ENCODE results near the gene TEAD1. TPM values are rescaled to one million over a fixed set of nuclear protein-coding genes. Genes with fewer than 3 reads are reported as not detected.

The TEAD1 gene
- total RNA-seq, 2 experiments from 2014 or later, result 0.11 TPM; not detected in 1

DNA sequence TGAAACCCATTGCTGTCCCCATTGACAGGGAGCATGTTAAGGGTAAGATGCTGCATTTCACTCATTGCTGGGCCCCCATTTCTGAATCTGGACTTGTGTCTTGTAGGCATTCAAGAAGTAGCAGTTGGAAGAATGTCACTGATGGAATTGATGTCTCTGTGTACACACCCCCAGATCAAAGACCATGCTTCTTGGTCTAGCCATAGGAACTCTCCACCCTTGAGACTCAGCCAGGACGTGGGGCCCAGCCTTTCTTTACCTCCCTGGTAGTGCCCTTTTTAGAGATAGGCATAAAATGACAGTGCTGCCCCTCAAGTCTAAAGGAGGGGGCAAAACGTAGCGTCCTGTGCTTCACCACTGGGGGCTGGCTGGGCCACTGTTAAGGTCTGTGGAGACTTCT lies 135.1 kb downstream of the TEAD1 start:
- no peaks in the 10 kb centered on the region for H3K9me3 Mint-ChIP-seq
- ATAC-seq (ENCODE audit: poor library complexity) (no peak), DNase-seq (no peak)
- no peak overlapping the region for H3K27ac Mint-ChIP-seq
- no peak overlapping the region for H3K27ac ChIP-seq (ENCODE audit: low read depth in 1 of 2, low read length in 2 of 2)
- peaks cover 59% of the 10 kb centered on the region for H3K27me3 Mint-ChIP-seq
- TF ChIP-seq, protein P1, sequence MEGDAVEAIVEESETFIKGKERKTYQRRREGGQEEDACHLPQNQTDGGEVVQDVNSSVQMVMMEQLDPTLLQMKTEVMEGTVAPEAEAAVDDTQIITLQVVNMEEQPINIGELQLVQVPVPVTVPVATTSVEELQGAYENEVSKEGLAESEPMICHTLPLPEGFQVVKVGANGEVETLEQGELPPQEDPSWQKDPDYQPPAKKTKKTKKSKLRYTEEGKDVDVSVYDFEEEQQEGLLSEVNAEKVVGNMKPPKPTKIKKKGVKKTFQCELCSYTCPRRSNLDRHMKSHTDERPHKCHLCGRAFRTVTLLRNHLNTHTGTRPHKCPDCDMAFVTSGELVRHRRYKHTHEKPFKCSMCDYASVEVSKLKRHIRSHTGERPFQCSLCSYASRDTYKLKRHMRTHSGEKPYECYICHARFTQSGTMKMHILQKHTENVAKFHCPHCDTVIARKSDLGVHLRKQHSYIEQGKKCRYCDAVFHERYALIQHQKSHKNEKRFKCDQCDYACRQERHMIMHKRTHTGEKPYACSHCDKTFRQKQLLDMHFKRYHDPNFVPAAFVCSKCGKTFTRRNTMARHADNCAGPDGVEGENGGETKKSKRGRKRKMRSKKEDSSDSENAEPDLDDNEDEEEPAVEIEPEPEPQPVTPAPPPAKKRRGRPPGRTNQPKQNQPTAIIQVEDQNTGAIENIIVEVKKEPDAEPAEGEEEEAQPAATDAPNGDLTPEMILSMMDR (IDR thresholded peaks at IDR 0.05), result no peak
- no peaks in the 10 kb centered on the region for H3K4me1 Mint-ChIP-seq (ENCODE audit: low read depth)
- peaks cover 0 to 4% of the 10 kb centered on the region in 2 experiments for H3K9me3 ChIP-seq (ENCODE audit: control insufficient read depth in 1 of 2, insufficient read depth in 1 of 2, low read length in 2 of 2)
- H3K4me3 Mint-ChIP-seq, result no peak overlapping the region
- H3K4me3 ChIP-seq (ENCODE audit: low read length), result no peak overlapping the region
- no peaks in the 10 kb centered on the region for H3K36me3 Mint-ChIP-seq (ENCODE audit: low read depth)
- ChIA-PET POLR2A (no interaction called here), CTCF (no interaction called here)
- intact Hi-C loops (cut with DNase I, micrococcal nuclease), result no loop called here
- H3K4me1 ChIP-seq (ENCODE audit: insufficient read depth, low read length), result no peaks in the 10 kb centered on the region
- H3K27me3 ChIP-seq (ENCODE audit: control insufficient read depth in 1 of 2, insufficient read depth in 2 of 2, low read length in 2 of 2), result peaks cover 7 to 9% of the 10 kb centered on the region in 2 experiments
- no peaks in the 10 kb centered on the region for H3K36me3 ChIP-seq (ENCODE audit: insufficient read depth, low read length)

GRCh38 chr11:12809864-12810567 lies 135.8 kb downstream of the TEAD1 start:
- Histone ChIP-seq H3K27ac (ENCODE audit: low read depth in 1 of 2, low read length in 2 of 2) (no peak overlapping the region), H3K9me3 (ENCODE audit: control insufficient read depth in 1 of 2, insufficient read depth in 1 of 2, low read length in 2 of 2) (peaks cover 0 to 4% of the 10 kb centered on the region in 2 experiments), H3K4me1 (ENCODE audit: insufficient read depth, low read length) (no peaks in the 10 kb centered on the region), H3K4me3 (ENCODE audit: low read length) (no peak overlapping the region), H3K27me3 (ENCODE audit: control insufficient read depth in 1 of 2, insufficient read depth in 2 of 2, low read length in 2 of 2) (peaks cover under 1 to 9% of the 10 kb centered on the region in 2 experiments), H3K36me3 (ENCODE audit: insufficient read depth, low read length) (no peaks in the 10 kb centered on the region)
- peaks cover 63% of the 10 kb centered on the region for H3K27me3 Mint-ChIP-seq
- POLR2A ChIA-PET, result no interaction called here
- no peaks in the 10 kb centered on the region for H3K4me1 Mint-ChIP-seq (ENCODE audit: low read depth)
- no peaks in the 10 kb centered on the region for H3K36me3 Mint-ChIP-seq (ENCODE audit: low read depth)
- H3K9me3 Mint-ChIP-seq, result no peaks in the 10 kb centered on the region
- H3K4me3 Mint-ChIP-seq, result no peak overlapping the region
- ATAC-seq (ENCODE audit: poor library complexity) (no peak), DNase-seq (no peak)
- H3K27ac Mint-ChIP-seq, result no peak overlapping the region
- CTCF ChIA-PET, result no interaction called here
- TF ChIP-seq, protein P1 (IDR thresholded peaks at IDR 0.05), result no peak
- intact Hi-C loops (cut with DNase I, micrococcal nuclease), result no loop called here

- ATAC-seq (ENCODE audit: poor library complexity), result no peak
- no peaks in the 10 kb centered on the region for H3K36me3 Mint-ChIP-seq (ENCODE audit: low read depth)
- Histone ChIP-seq H3K9me3 (ENCODE audit: control insufficient read depth in 1 of 2, insufficient read depth in 1 of 2, low read length in 2 of 2) (peaks cover 0 to 4% of the 10 kb centered on the region in 2 experiments), H3K36me3 (ENCODE audit: insufficient read depth, low read length) (no peaks in the 10 kb centered on the region), H3K4me1 (ENCODE audit: insufficient read depth, low read length) (no peaks in the 10 kb centered on the region), H3K4me3 (ENCODE audit: low read length) (no peak overlapping the region), H3K27me3 (ENCODE audit: control insufficient read depth in 1 of 2, insufficient read depth in 2 of 2, low read length in 2 of 2) (peaks cover 0 to 9% of the 10 kb centered on the region in 2 experiments), H3K27ac (ENCODE audit: low read depth in 1 of 2, low read length in 2 of 2) (no peak overlapping the region)
- POLR2A ChIA-PET, result no interaction called here
- TF ChIP-seq, protein P1 (IDR thresholded peaks at IDR 0.05), result no peak
- no peak overlapping the region for H3K4me3 Mint-ChIP-seq
- H3K9me3 Mint-ChIP-seq, result no peaks in the 10 kb centered on the region
- no peaks in the 10 kb centered on the region for H3K4me1 Mint-ChIP-seq (ENCODE audit: low read depth)
- CTCF ChIA-PET, result no interaction called here
- peaks cover 62% of the 10 kb centered on the region for H3K27me3 Mint-ChIP-seq
- no peak for DNase-seq
- no peak overlapping the region for H3K27ac Mint-ChIP-seq
- intact Hi-C loops (cut with DNase I, micrococcal nuclease), result no loop called here
Measured at GRCh38 chr11:12810568-12810894, 136.3 kb downstream of the TEAD1 start.
